ENCODE data around the gene CRTAP. TPM values are rescaled to one million over a fixed set of nuclear protein-coding genes. Genes with fewer than 3 reads are reported as not detected.
"Not testable (repeated sequence)": the region's sequence is repeated elsewhere in the genome, so short reads cannot be mapped to it uniquely, and the experiment has no call there.

The CRTAP gene
- total RNA-seq, 4 donors from 2014 or later: 75.2 to 107 (median 83.1) TPM

DNA sequence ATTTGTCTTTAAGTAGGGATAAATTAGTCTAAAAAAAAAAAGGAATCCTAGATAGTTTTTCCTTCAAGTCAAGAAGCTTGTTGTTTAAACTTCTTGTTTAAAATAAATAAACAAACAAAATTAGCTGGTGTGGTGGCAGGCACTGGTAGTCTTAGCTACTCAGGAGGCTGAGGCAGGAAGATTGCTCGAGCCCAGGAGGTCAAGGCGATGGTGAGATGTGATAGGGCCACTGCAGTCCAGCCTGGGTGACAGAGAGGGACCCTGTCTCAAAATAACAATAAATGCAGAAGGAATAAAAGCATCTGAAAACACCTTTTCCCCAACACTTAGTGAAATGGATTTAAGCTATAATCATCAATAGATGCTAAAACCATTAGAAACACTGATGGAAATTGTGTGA is 35.8 kb upstream of the CRTAP start:
- Histone ChIP-seq H3K27me3 (no peaks in the 10 kb centered on the region), H3K36me3 (no peaks in the 10 kb centered on the region), H3K4me3 (no peak overlapping the region), H3K9me3 (no peaks in the 10 kb centered on the region), H3K27ac (no peak overlapping the region), H3K4me1 (no peaks in the 10 kb centered on the region)
- intact Hi-C loops (cut with DNase I; ENCODE audit: low total_unique reads) (no loop called here), in situ Hi-C loops (cut with MboI; ENCODE audit: low sequenced_read_pairs in 4 of 4) (no loop called here)
- no peak for ATAC-seq
- TF ChIP-seq, protein P1, sequence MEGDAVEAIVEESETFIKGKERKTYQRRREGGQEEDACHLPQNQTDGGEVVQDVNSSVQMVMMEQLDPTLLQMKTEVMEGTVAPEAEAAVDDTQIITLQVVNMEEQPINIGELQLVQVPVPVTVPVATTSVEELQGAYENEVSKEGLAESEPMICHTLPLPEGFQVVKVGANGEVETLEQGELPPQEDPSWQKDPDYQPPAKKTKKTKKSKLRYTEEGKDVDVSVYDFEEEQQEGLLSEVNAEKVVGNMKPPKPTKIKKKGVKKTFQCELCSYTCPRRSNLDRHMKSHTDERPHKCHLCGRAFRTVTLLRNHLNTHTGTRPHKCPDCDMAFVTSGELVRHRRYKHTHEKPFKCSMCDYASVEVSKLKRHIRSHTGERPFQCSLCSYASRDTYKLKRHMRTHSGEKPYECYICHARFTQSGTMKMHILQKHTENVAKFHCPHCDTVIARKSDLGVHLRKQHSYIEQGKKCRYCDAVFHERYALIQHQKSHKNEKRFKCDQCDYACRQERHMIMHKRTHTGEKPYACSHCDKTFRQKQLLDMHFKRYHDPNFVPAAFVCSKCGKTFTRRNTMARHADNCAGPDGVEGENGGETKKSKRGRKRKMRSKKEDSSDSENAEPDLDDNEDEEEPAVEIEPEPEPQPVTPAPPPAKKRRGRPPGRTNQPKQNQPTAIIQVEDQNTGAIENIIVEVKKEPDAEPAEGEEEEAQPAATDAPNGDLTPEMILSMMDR (IDR thresholded peaks at IDR 0.05 in 4 of 5, conservative IDR thresholded peaks at IDR 0.05 in 1 of 5): no peak
- no peak for TF ChIP-seq POLR2A (IDR thresholded peaks at IDR 0.05)
- no peak for DNase-seq

DNA sequence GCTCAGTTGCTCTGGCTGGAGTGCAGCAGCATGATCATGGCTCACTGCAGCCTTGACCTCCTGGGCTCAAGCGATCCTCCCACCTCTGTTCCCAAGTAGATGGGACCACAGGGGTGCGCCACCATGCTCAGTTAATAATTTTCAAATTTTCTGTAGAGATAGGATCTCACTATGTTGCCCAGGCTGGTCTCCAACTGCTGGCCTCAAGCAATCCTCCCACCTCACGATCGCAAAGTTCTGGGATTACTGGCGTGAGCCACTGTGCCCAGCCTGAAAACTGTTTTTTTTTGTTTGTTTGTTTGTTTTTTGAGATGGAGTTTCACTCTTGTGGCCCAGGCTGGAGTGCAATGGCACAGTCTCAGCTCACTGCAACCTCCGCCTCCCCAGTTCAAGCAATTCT is 34.0 kb upstream of the CRTAP start:
- in situ Hi-C loops (cut with MboI; ENCODE audit: low sequenced_read_pairs in 4 of 4); H3K4me3 ChIP-seq: not testable (repeated sequence)

DNA sequence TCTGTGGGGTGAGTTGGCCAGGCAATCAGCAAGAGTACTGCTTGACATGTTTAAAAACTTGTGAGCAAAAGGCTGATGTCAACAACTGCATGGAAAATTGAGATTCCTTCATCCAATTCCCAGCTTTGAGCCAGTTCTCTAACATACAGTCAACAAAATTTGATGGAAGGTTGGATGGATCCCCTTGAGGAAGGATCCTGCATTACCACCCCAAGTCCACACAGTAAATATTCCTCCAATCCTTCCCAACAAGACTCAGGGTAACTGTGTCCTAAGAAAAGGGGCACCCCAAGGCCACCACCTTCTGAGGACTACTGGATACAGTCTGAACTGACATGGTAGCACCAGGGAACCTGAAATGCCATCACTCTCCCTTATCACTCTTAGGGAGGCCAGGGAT is 32.0 kb upstream of the CRTAP start:
- no peak for DNase-seq
- TF ChIP-seq, protein P1 (IDR thresholded peaks at IDR 0.05 in 4 of 5, conservative IDR thresholded peaks at IDR 0.05 in 1 of 5): no peak
- no peak for TF ChIP-seq POLR2A (IDR thresholded peaks at IDR 0.05)
- in situ Hi-C loops (cut with MboI; ENCODE audit: low sequenced_read_pairs in 4 of 4) (no loop called here), intact Hi-C loops (cut with DNase I; ENCODE audit: low total_unique reads) (no loop called here)
- H3K36me3 ChIP-seq: no peaks in the 10 kb centered on the region
- ATAC-seq: no peak
- H3K27me3 ChIP-seq: no peaks in the 10 kb centered on the region
- H3K4me3 ChIP-seq: no peak overlapping the region
- H3K9me3 ChIP-seq: no peaks in the 10 kb centered on the region
- peaks cover 0 to 11% of the 10 kb centered on the region in 2 donors for H3K4me1 ChIP-seq
- no peak overlapping the region for H3K27ac ChIP-seq

More for the DNA sequence above, 34.0 kb upstream of the CRTAP start:
- H3K36me3 ChIP-seq; ATAC-seq; intact Hi-C loops (cut with DNase I; ENCODE audit: low total_unique reads); DNase-seq; H3K27ac ChIP-seq; H3K27me3 ChIP-seq; H3K9me3 ChIP-seq; H3K4me1 ChIP-seq: not testable (repeated sequence)

DNA sequence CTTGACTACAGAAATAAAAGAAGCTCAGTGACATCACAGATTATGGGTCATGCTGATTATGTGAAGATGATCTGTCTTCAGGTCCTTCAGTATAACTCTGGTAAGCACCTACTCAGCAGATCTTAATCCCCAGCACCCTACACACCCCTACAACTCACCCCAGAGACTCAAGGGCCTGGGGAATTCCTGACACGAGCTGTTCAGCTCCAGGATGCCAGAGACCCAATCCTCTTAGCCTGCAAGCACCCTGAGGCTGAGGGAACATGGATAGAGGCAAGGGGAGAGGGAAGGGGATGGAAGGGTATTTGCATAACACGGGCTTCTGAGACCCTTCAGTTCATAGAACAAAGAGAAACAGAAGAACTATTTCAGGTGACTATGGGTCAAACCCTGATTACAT is 29.9 kb upstream of the CRTAP start:
- Histone ChIP-seq H3K9me3 (no peaks in the 10 kb centered on the region), H3K4me1 (peaks cover 0 to 11% of the 10 kb centered on the region in 2 donors), H3K36me3 (no peaks in the 10 kb centered on the region), H3K27me3 (no peaks in the 10 kb centered on the region), H3K4me3 (no peak overlapping the region), H3K27ac (no peak overlapping the region)
- in situ Hi-C loops (cut with MboI; ENCODE audit: low sequenced_read_pairs in 4 of 4): no loop called here
- DNase-seq (no peak), ATAC-seq (no peak)
- intact Hi-C loops (cut with DNase I; ENCODE audit: low total_unique reads): no loop called here
- TF ChIP-seq, protein P1 (IDR thresholded peaks at IDR 0.05 in 4 of 5, conservative IDR thresholded peaks at IDR 0.05 in 1 of 5): no peak
- TF ChIP-seq POLR2A (IDR thresholded peaks at IDR 0.05): no peak

DNA sequence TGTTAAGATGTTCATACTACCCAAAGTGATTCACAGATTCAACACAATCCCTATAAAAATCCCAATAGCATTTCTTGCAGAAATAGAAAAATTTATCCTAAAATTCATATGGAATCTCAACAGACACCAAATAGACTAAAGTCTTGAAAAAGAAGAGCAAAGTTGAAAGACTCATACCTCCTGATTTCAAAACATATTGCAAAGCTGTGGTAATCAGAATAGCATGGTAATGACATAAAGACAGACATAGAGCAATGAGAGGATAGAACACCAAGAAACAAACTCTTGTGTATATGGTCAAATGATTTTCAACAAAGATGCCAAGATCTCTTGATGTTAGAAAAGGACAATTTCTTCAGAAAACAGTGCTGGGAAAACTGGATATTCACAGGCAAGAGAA is 25.1 kb upstream of the CRTAP start:
- Histone ChIP-seq H3K36me3 (no peaks in the 10 kb centered on the region), H3K9me3 (no peaks in the 10 kb centered on the region), H3K4me3 (no peak overlapping the region), H3K27ac (no peak overlapping the region), H3K4me1 (peaks cover 20 to 23% of the 10 kb centered on the region in 2 donors), H3K27me3 (no peaks in the 10 kb centered on the region)
- intact Hi-C loops (cut with DNase I; ENCODE audit: low total_unique reads) (no loop called here), in situ Hi-C loops (cut with MboI; ENCODE audit: low sequenced_read_pairs in 4 of 4) (no loop called here)
- TF ChIP-seq POLR2A (IDR thresholded peaks at IDR 0.05): no peak
- TF ChIP-seq, protein P1 (IDR thresholded peaks at IDR 0.05 in 4 of 5, conservative IDR thresholded peaks at IDR 0.05 in 1 of 5): no peak
- no peak for ATAC-seq
- no peak for DNase-seq
